ENCODE measurements around the gene OR13C5. TPM values are rescaled to one million over a fixed set of nuclear protein-coding genes. Genes with fewer than 3 reads are reported as not detected.

Gene OR13C5
- total and polyA plus RNA-seq, 2 experiments from 2014 or later: not detected

DNA sequence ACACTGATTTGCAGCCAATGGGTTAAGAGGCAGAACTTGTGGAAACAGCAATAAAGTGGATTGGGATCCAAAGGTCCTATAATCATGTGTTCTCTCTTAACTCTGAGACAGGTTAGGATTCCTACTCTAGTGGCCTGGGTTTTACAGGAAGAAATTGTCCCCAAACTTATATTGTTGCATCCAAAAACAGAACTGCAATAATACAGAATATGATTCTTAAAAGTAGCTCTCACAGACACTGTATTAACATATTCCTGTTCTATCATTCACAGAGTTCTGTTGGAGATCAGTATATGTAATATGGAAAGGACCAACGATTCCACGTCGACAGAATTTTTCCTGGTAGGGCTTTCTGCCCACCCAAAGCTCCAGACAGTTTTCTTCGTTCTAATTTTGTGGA lies 30.3 kb downstream of the OR13C5 start, which contains the start of gene OR13C8:
OR13C8 (plus strand) TSS at position 301 of the 400 bp plus-strand sequence; CDS start at position 301, 0 bp downstream.
- Mint-ChIP-seq H3K36me3 (ENCODE audit: low read depth) (no peaks in the 10 kb centered on the region), H3K4me1 (no peaks in the 10 kb centered on the region), H3K27ac (no peak within 1 kb of the TSS), H3K27me3 (ENCODE audit: insufficient read depth, low read depth, poor library complexity) (no peaks in the 10 kb centered on the region), H3K9me3 (peaks cover 6% of the 10 kb centered on the region; the same call in 2 of the 3 replicates), H3K4me3 (no peak within 1 kb of the TSS)
- no peak within 1 kb of the TSS for H3K27ac ChIP-seq (ENCODE audit: low read depth)
- no peak within 1 kb of the TSS for H3K4me2 ChIP-seq
- H3K4me1 ChIP-seq (ENCODE audit: insufficient read depth): no peaks in the 10 kb centered on the region
- TF ChIP-seq CREB1 (CRISPR knock-in tag; IDR thresholded peaks at IDR 0.05; ENCODE audit: low read depth) (no peak), ETS1 (IDR thresholded peaks at IDR 0.05) (no peak), STAT1 (IDR thresholded peaks at IDR 0.05; ENCODE audit: unreplicated experiment) (no peak), EZH2phosphoT487 (IDR thresholded peaks at IDR 0.05; ENCODE audit: unreplicated experiment) (no peak), ZNF114 (CRISPR knock-in tag; IDR thresholded peaks at IDR 0.05) (no peak), NANOG (IDR thresholded peaks at IDR 0.05; ENCODE audit: borderline replicate concordance) (no peak), REST (IDR thresholded peaks at IDR 0.05; ENCODE audit: unreplicated experiment) (no peak), POLR2AphosphoS5 (IDR thresholded peaks at IDR 0.05; ENCODE audit: low read depth) (no peak), JUNB (IDR thresholded peaks at IDR 0.05; ENCODE audit: unreplicated experiment) (no peak), ZNF331 (CRISPR knock-in tag; IDR thresholded peaks at IDR 0.05; ENCODE audit: low read depth) (no peak)
- TF ChIP-seq, protein P1, sequence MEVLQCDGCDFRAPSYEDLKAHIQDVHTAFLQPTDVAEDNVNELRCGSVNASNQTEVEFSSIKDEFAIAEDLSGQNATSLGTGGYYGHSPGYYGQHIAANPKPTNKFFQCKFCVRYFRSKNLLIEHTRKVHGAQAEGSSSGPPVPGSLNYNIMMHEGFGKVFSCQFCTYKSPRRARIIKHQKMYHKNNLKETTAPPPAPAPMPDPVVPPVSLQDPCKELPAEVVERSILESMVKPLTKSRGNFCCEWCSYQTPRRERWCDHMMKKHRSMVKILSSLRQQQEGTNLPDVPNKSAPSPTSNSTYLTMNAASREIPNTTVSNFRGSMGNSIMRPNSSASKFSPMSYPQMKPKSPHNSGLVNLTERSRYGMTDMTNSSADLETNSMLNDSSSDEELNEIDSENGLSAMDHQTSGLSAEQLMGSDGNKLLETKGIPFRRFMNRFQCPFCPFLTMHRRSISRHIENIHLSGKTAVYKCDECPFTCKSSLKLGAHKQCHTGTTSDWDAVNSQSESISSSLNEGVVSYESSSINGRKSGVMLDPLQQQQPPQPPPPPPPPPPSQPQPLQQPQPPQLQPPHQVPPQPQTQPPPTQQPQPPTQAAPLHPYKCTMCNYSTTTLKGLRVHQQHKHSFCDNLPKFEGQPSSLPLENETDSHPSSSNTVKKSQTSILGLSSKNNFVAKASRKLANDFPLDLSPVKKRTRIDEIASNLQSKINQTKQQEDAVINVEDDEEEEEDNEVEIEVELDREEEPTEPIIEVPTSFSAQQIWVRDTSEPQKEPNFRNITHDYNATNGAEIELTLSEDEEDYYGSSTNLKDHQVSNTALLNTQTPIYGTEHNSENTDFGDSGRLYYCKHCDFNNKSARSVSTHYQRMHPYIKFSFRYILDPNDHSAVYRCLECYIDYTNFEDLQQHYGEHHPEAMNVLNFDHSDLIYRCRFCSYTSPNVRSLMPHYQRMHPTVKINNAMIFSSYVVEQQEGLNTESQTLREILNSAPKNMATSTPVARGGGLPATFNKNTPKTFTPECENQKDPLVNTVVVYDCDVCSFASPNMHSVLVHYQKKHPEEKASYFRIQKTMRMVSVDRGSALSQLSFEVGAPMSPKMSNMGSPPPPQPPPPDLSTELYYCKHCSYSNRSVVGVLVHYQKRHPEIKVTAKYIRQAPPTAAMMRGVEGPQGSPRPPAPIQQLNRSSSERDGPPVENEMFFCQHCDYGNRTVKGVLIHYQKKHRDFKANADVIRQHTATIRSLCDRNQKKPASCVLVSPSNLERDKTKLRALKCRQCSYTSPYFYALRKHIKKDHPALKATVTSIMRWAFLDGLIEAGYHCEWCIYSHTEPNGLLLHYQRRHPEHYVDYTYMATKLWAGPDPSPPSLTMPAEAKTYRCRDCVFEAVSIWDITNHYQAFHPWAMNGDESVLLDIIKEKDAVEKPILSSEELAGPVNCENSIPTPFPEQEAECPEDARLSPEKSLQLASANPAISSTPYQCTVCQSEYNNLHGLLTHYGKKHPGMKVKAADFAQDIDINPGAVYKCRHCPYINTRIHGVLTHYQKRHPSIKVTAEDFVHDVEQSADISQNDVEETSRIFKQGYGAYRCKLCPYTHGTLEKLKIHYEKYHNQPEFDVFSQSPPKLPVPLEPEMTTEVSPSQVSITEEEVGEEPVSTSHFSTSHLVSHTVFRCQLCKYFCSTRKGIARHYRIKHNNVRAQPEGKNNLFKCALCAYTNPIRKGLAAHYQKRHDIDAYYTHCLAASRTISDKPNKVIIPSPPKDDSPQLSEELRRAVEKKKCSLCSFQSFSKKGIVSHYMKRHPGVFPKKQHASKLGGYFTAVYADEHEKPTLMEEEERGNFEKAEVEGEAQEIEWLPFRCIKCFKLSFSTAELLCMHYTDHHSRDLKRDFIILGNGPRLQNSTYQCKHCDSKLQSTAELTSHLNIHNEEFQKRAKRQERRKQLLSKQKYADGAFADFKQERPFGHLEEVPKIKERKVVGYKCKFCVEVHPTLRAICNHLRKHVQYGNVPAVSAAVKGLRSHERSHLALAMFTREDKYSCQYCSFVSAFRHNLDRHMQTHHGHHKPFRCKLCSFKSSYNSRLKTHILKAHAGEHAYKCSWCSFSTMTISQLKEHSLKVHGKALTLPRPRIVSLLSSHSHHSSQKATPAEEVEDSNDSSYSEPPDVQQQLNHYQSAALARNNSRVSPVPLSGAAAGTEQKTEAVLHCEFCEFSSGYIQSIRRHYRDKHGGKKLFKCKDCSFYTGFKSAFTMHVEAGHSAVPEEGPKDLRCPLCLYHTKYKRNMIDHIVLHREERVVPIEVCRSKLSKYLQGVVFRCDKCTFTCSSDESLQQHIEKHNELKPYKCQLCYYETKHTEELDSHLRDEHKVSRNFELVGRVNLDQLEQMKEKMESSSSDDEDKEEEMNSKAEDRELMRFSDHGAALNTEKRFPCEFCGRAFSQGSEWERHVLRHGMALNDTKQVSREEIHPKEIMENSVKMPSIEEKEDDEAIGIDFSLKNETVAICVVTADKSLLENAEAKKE (CRISPR knock-in tag; IDR thresholded peaks at IDR 0.05): no peak
- no peaks in the 10 kb centered on the region for H3F3A ChIP-seq (replicated peaks; ENCODE audit: low read depth)
- no peak within 1 kb of the TSS for H2AFZ ChIP-seq
- ATAC-seq: no peak
- H3K36me3 ChIP-seq (ENCODE audit: insufficient read depth): no peaks in the 10 kb centered on the region
- no peaks in the 10 kb centered on the region for H4K20me1 ChIP-seq (replicated peaks; ENCODE audit: insufficient read depth)
- H3K79me2 ChIP-seq (replicated peaks; ENCODE audit: insufficient read depth): no peaks in the 10 kb centered on the region
- H3K9me2 ChIP-seq (ENCODE audit: insufficient read depth): 0 out of 2 replicates have a peak, but pooled peaks cover 2% of the 10 kb centered on the region
- DNase-seq (ENCODE audit: low spot score): no peak
- no peak within 1 kb of the TSS for H3K4me3 ChIP-seq
- H3K27me3 ChIP-seq (ENCODE audit: insufficient read depth): no peaks in the 10 kb centered on the region

All from GM23338 (cell line).